A549 (cell line): ENCODE measurements around the gene AMZ1. TPM values are rescaled to one million over a fixed set of nuclear protein-coding genes. Genes with fewer than 3 reads are reported as not detected.

Experiments used
- ATAC-seq, 2 experiments: fragments of 200-7000 bp in 1 of 2; fragments of >200 bp in 1 of 2; cut with Nextera tagmentation in 1 of 2; cut with Tn5 transposase in 1 of 2; 3 replicates each; pipeline versions ENCODE4 v1.8.0 to v1.9.1; 2018 to 2020; ENCODE audit warnings: mild to moderate bottlenecking in 1 of 2, moderate library complexity in 1 of 2
- CTCF ChIA-PET: fragments of 300-600 bp; sonication (Branson Sonifier 250); formaldehyde crosslinking; extraction: SDS; loops from one replicate; lab custom pipeline; 2021; ENCODE audit warnings: antibody characterized with exemption, inconsistent platforms; lab: Yijun Ruan, JAX
- POLR2A ChIA-PET: fragments of 350-600 bp; formaldehyde crosslinking; extraction: SDS; loops from one replicate; lab custom pipeline; 2021; ENCODE audit warnings: antibody characterized with exemption, inconsistent platforms; lab: Yijun Ruan, JAX
- DNase-seq, 2 experiments: peaks; one replicate each; pipeline versions ENCODE4 v3.0.0 to v3.0.0-alpha.2; 2011 to 2016; ENCODE audit warnings: low read depth in 1 of 2, low spot score in 1 of 2
- FAIRE-seq: peaks from 2 replicates; lab custom pipeline; 2011; peaks lifted over from hg19 to GRCh38; lab: Jason Lieb, UNC
- H3K27ac ChIP-seq, 2 experiments: fragments of >200 bp; sonication (Bioruptor Twin); formaldehyde crosslinking; 3 replicates each; pipeline ENCODE4 v1.5.1; 2016 to 2017
- H3K4me1 ChIP-seq: fragments of >200 bp; sonication (Bioruptor Twin); formaldehyde crosslinking; 3 replicates; pipeline ENCODE4 v1.6.1; 2016
- H3K4me2 ChIP-seq: fragments of >200 bp; sonication (Bioruptor Twin); formaldehyde crosslinking; 3 replicates; pipeline ENCODE4 v1.6.1; 2016
- H3K4me3 ChIP-seq: fragments of >200 bp; sonication (Bioruptor Twin); formaldehyde crosslinking; 3 replicates; pipeline ENCODE4 v1.5.1; 2016
- H3K9me3 ChIP-seq: fragments of >200 bp; sonication (Bioruptor Twin); formaldehyde crosslinking; 3 replicates; pipeline ENCODE4 v1.6.1; 2016
- CBX2 ChIP-seq: fragments of 200-600 bp; sonication (generic); IDR thresholded peaks from 2 replicates; pipeline ENCODE4 v1.6.1; 2016; ENCODE audit warnings: low read depth, mild to moderate bottlenecking, borderline replicate concordance
- CBX8 ChIP-seq: fragments of 200-600 bp; sonication (generic); IDR thresholded peaks from 2 replicates; pipeline ENCODE4 v1.6.1; 2016
- CEBPB ChIP-seq, 2 experiments: fragments of >200 bp in 1 of 2; sonication (Bioruptor Twin) in 1 of 2; formaldehyde crosslinking in 1 of 2; IDR thresholded peaks; 2 replicates each; pipeline ENCODE4 v1.6.1; 2012 to 2016
- EHF ChIP-seq: fragments of 250-450 bp; sonication (Bioruptor Pico); IDR thresholded peaks from 2 replicates; pipeline ENCODE4 v1.5.0; 2020; ENCODE audit warnings: mild to moderate bottlenecking
- EHMT2 ChIP-seq: fragments of 200-600 bp; sonication (generic); IDR thresholded peaks from 2 replicates; pipeline ENCODE4 v1.6.1; 2016; ENCODE audit warnings: antibody characterized with exemption, low read depth, mild to moderate bottlenecking, moderate library complexity
- EP300 ChIP-seq, 2 experiments: fragments of >200 bp; sonication (Bioruptor Twin); formaldehyde crosslinking; IDR thresholded peaks; 2 replicates in 1 of 2; 3 replicates in 1 of 2; pipeline ENCODE4 v1.6.1; 2016 to 2017
- ESRRA ChIP-seq: fragments of 150-350 bp; IDR thresholded peaks from 2 replicates; pipeline ENCODE4 v1.6.1; 2014; ENCODE audit warnings: mild to moderate bottlenecking, low read length, borderline replicate concordance
- FOSB ChIP-seq: fragments of 250-450 bp; sonication (Bioruptor Pico); IDR thresholded peaks from 2 replicates; pipeline ENCODE4 v1.5.0; 2020; ENCODE audit warnings: mild to moderate bottlenecking, moderate library complexity
- HEYL ChIP-seq: fragments of 250-450 bp; sonication (Bioruptor Pico); IDR thresholded peaks from 2 replicates; pipeline ENCODE4 v1.8.0; 2021; ENCODE audit warnings: mild to moderate bottlenecking, moderate library complexity
- HOXB5 ChIP-seq: fragments of 250-450 bp; sonication (Bioruptor Pico); IDR thresholded peaks from 2 replicates; pipeline ENCODE4 v1.5.0; 2020; ENCODE audit warnings: mild to moderate bottlenecking, moderate library complexity
- JUN ChIP-seq, 2 experiments: fragments of >200 bp; sonication (Bioruptor Twin); formaldehyde crosslinking; IDR thresholded peaks; 2 replicates in 1 of 2; 3 replicates in 1 of 2; pipeline ENCODE4 v1.6.1; 2016 to 2017
- KDM1A ChIP-seq: fragments of 200-600 bp; sonication (generic); IDR thresholded peaks from 2 replicates; pipeline ENCODE4 v1.6.1; 2016; ENCODE audit warnings: low read depth, mild to moderate bottlenecking
- MYC ChIP-seq: IDR thresholded peaks from 2 replicates; pipeline ENCODE4 v1.6.1; 2012; ENCODE audit warnings: mild to moderate bottlenecking, inconsistent platforms, low read length, improper control_type of control experiment, borderline replicate concordance
- NFE2L2 ChIP-seq: fragments of 150-350 bp; conservative IDR thresholded peaks from 2 replicates; pipeline ENCODE4 v1.6.1; 2014; ENCODE audit warnings: low read length
- POLR2A ChIP-seq: IDR thresholded peaks from 2 replicates; pipeline ENCODE4 v1.6.1; 2012; ENCODE audit warnings: mild to moderate bottlenecking, low read length
- POLR2AphosphoS2 ChIP-seq: conservative IDR thresholded peaks from 2 replicates; pipeline ENCODE4 v1.6.1; 2012; ENCODE audit warnings: low read length, improper control_type of control experiment, inconsistent platforms
- RCOR1 ChIP-seq: fragments of 150-350 bp; IDR thresholded peaks from 2 replicates; pipeline ENCODE4 v1.6.1; 2014; ENCODE audit warnings: antibody characterized with exemption, low read length, low read depth
- RFX5 ChIP-seq: fragments of 450-650 bp; IDR thresholded peaks from 2 replicates; pipeline ENCODE4 v1.7.1; 2014; ENCODE audit warnings: antibody characterized with exemption, mild to moderate bottlenecking, moderate library complexity
- RNF2 ChIP-seq: fragments of 200-600 bp; sonication (generic); IDR thresholded peaks from 2 replicates; pipeline ENCODE4 v1.6.1; 2016; ENCODE audit warnings: low read depth, mild to moderate bottlenecking, antibody characterized with exemption, moderate library complexity, borderline replicate concordance
- SMC3 ChIP-seq: fragments of >200 bp; sonication (Bioruptor Twin); formaldehyde crosslinking; IDR thresholded peaks from 3 replicates; pipeline ENCODE4 v1.6.1; 2018; ENCODE audit warnings: inconsistent platforms
- TP53 ChIP-seq: fragments of 250-450 bp; sonication (Bioruptor Pico); IDR thresholded peaks from 2 replicates; pipeline ENCODE4 v1.5.0; 2021; ENCODE audit warnings: mild to moderate bottlenecking, moderate library complexity
- ZFP36 ChIP-seq: fragments of 450-650 bp; IDR thresholded peaks from 2 replicates; pipeline ENCODE4 v1.6.1; 2014; ENCODE audit warnings: borderline replicate concordance; ENCODE audit not compliant: partially characterized antibody
- WGBS: methylation state at CpG from one replicate; pipeline ENCODE4 v1.1.6; 2017; ENCODE audit errors: missing lambda C conversion rate; 5-methylcytosine and 5-hydroxymethylcytosine counted together
- polyA plus RNA-seq, 4 experiments: library from polyadenylated mRNA; depleted of rRNA in 3 of 4; stranded (reverse); fragments of >200 nt; fragmentation: RNase III in 1 of 4; extraction: RNeasy Plus Mini Kit Qiagen cat#74134 plus additional on column Dnase treatment in 1 of 4; gene quantifications; 2 replicates in 3 of 4; 3 replicates in 1 of 4; pipeline ENCODE4 v1.2.3, GENCODE V29; 2011 to 2017
- TF ChIP-seq, protein P1 (sequence below): fragments of >200 bp; sonication (Bioruptor Twin); formaldehyde crosslinking; IDR thresholded peaks from 3 replicates; pipeline ENCODE4 v1.5.1; 2016
- TF ChIP-seq, protein P2 (sequence below): fragments of >200 bp; sonication (Bioruptor Twin); formaldehyde crosslinking; IDR thresholded peaks from 3 replicates; pipeline ENCODE4 v1.6.1; 2016
- TF ChIP-seq, protein P3 (sequence below): IDR thresholded peaks from 2 replicates; pipeline ENCODE4 v1.6.1; 2012; ENCODE audit warnings: low read depth, borderline replicate concordance
- TF ChIP-seq, protein P4 (sequence below): fragments of >200 bp; sonication (Bioruptor Twin); formaldehyde crosslinking; IDR thresholded peaks from 2 replicates; pipeline ENCODE4 v1.6.1; 2016

AMZ1 gene
- polyA plus RNA-seq, 2 of the 4 experiments (the other 2 are of a cell fraction), result 0.01 TPM; not detected in 1

DNA sequence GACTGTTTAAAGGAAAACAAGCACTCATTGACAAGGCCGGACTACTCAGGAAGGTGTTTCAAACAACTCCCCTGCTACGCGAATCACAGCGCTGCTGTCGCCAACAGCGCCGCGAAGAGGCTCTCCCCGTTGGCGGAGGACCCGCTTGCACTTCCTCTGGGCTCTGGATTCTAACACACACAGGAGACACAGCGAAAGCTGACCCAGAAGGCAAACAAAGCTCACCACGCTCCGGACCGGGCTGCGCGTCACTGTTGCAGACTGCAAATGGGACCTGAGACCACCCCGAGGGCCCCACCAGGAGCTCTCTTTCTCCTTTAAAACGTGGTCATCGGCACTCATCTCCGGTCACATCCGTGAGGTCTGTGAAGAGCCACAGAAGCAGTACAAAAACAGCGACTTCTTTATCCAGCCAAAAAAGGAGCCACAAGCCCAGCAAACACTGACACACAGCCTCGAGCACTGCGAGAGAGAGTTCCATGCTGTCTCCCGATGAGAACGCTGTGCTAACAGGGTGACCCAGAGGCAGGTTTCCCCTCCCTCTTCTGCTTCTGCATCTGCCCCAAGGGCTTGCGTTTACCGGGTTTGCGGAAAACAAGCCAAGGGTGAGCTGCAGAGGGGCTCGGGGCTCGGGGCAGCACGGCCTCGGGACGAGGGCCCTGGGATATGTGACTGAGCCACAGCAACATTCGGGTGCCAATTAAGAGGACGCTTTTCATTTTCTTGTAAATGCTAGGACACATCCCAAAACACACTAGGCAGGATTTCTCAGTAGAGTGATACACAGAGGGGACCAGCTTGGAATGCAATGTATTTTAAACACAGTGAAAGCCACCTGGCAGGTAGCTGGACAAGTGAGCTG, 41.3 kb downstream of the AMZ1 start:
- DNase-seq (no peak), ATAC-seq (no peak), FAIRE-seq (no peak)
- POLR2A ChIA-PET, result no interaction called here
- TF ChIP-seq HEYL (no peak), EHMT2 (no peak), CBX2 (no peak), ESRRA (no peak), EP300 (IDR thresholded peaks at IDR 0.05) (no peak), EHF (no peak)
- TF ChIP-seq, protein P1, sequence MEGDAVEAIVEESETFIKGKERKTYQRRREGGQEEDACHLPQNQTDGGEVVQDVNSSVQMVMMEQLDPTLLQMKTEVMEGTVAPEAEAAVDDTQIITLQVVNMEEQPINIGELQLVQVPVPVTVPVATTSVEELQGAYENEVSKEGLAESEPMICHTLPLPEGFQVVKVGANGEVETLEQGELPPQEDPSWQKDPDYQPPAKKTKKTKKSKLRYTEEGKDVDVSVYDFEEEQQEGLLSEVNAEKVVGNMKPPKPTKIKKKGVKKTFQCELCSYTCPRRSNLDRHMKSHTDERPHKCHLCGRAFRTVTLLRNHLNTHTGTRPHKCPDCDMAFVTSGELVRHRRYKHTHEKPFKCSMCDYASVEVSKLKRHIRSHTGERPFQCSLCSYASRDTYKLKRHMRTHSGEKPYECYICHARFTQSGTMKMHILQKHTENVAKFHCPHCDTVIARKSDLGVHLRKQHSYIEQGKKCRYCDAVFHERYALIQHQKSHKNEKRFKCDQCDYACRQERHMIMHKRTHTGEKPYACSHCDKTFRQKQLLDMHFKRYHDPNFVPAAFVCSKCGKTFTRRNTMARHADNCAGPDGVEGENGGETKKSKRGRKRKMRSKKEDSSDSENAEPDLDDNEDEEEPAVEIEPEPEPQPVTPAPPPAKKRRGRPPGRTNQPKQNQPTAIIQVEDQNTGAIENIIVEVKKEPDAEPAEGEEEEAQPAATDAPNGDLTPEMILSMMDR, result no peak
- Histone ChIP-seq H3K4me3 (no peak overlapping the region), H3K27ac (no peak overlapping the region), H3K4me1 (no peaks in the 10 kb centered on the region), H3K9me3 (no peaks in the 10 kb centered on the region), H3K4me2 (no peak overlapping the region)
- WGBS, result 94% methylated on average over 37 of the region's 37 CpGs
- CTCF ChIA-PET, result interaction anchor here (1.2 to 5.3 kb wide), 5 partner anchors 11 to 135 kb away, joined by 3 to 36 read pairs (median 6); no protein-coding TSS in a partner anchor

DNA sequence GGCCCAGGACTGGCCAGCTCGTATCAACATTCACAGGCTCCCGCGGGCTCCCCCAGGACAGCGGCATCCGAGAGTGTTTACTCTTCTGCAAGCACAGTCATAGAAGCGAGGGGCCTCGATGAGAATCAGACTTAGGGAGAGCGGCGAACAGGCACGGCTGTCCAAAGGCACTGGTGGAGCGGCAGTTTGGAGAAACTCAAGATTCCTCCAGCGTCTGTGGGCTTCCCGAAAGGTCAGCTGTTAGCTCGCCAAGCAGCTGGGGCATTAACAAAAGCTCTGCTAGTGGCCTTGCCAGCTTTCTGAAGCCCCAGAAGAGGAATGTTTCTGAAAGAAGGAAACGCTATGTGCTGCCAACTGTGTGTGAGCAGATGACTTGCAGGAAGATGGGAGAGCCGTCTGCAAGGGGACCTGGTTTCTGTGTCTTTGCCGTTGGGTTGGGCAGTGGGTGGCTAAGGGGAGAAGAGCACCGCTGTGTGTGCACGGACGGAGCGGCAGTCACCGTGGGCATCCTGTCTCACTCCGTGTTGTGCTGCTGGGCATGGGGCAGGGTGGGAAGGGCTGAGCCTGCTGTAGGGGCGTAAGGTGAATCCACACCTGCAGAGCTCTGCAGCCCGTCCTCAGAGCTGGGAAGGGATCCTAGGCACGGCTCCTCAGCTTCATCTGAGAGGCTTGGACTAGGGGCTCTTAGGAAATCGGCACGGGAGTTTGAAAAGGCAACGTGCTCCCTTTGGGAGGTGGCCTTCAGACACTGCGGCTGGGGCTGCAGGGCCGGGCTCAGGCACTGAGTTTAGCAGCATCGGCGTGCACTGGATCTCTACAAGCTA, 42.1 kb downstream of the AMZ1 start:
- no peak overlapping the region for H3K4me2 ChIP-seq

More for the DNA sequence above, 42.1 kb downstream of the AMZ1 start:
- DNase-seq (no peak), FAIRE-seq (no peak), ATAC-seq (no peak; a peak in 1 of 6 replicates)
- 92% methylated on average over 30 of the region's 33 CpGs for WGBS
- TF ChIP-seq RCOR1 (no peak), POLR2A (no peak), POLR2AphosphoS2 (no peak), CEBPB (IDR thresholded peaks at IDR 0.05) (no peak), NFE2L2 (no peak), MYC (no peak), JUN (IDR thresholded peaks at IDR 0.05) (no peak), CBX8 (no peak), SMC3 (no peak), KDM1A (no peak), FOSB (CRISPR knock-in tag) (no peak), EP300 (IDR thresholded peaks at IDR 0.05) (no peak), RFX5 (no peak), ZFP36 (no peak), TP53 (CRISPR knock-in tag) (no peak), RNF2 (no peak), HOXB5 (CRISPR knock-in tag) (no peak)
- TF ChIP-seq, protein P2, sequence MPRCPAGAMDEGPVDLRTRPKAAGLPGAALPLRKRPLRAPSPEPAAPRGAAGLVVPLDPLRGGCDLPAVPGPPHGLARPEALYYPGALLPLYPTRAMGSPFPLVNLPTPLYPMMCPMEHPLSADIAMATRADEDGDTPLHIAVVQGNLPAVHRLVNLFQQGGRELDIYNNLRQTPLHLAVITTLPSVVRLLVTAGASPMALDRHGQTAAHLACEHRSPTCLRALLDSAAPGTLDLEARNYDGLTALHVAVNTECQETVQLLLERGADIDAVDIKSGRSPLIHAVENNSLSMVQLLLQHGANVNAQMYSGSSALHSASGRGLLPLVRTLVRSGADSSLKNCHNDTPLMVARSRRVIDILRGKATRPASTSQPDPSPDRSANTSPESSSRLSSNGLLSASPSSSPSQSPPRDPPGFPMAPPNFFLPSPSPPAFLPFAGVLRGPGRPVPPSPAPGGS, result no peak
- TF ChIP-seq, protein P3, sequence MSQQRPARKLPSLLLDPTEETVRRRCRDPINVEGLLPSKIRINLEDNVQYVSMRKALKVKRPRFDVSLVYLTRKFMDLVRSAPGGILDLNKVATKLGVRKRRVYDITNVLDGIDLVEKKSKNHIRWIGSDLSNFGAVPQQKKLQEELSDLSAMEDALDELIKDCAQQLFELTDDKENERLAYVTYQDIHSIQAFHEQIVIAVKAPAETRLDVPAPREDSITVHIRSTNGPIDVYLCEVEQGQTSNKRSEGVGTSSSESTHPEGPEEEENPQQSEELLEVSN, result no peak
- TF ChIP-seq, protein P4, sequence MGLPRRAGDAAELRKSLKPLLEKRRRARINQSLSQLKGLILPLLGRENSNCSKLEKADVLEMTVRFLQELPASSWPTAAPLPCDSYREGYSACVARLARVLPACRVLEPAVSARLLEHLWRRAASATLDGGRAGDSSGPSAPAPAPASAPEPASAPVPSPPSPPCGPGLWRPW, result no peak
- no peaks in the 10 kb centered on the region for H3K9me3 ChIP-seq
- H3K27ac ChIP-seq, result no peak overlapping the region
- no peak overlapping the region for H3K4me3 ChIP-seq
- H3K4me1 ChIP-seq, result no peaks in the 10 kb centered on the region
- ChIA-PET POLR2A (no interaction called here), CTCF (interaction anchor here (1.2 to 5.3 kb wide), 6 partner anchors 11 to 135 kb away, joined by 3 to 36 read pairs (median 7); no protein-coding TSS in a partner anchor)
